Spleen (tissue), 7 donors: ENCODE results near the gene ATG16L1.

Source experiments
- CTCF ChIP-seq, 11 experiments: fragments of 200-600 bp in 7 of 11; fragments of 450-650 bp in 4 of 11; sonication (generic) in 4 of 11; IDR thresholded peaks in 8 of 11; conservative IDR thresholded peaks in 3 of 11; 1 replicate in 7 of 11; 2 replicates in 4 of 11; pipeline versions ENCODE4 v1.4.0 to v1.8.0; 2016 to 2021; ENCODE audit warnings: antibody characterized with exemption in 11 of 11, inconsistent platforms in 4 of 11, mild to moderate bottlenecking in 1 of 11
- POLR2AphosphoS5 ChIP-seq, 3 donors: sonication (generic); formaldehyde crosslinking; IDR thresholded peaks; one replicate each; pipeline ENCODE4 v1.5.1; 2017; ENCODE audit warnings: antibody characterized with exemption in 3 of 3
- donor health status: DM: no; HTN: no; CAD: no; lungs with moderate emphysema.
- donor health status: DM: no; HTN: no; CAD: no.
- donor health status: DM: no; HTN: no; CAD: no.

- TF ChIP-seq CTCF (IDR thresholded peaks at IDR 0.05 in 8 of 11, conservative IDR thresholded peaks at IDR 0.05 in 3 of 11) (no peak), POLR2AphosphoS5 (IDR thresholded peaks at IDR 0.05) (no peak)
These were observed 37.2 kb downstream of the ATG16L1 start for GRCh38 chr2:233288663-233289062.
